Measurements from ENCODE around the gene TGIF1.

DNA sequence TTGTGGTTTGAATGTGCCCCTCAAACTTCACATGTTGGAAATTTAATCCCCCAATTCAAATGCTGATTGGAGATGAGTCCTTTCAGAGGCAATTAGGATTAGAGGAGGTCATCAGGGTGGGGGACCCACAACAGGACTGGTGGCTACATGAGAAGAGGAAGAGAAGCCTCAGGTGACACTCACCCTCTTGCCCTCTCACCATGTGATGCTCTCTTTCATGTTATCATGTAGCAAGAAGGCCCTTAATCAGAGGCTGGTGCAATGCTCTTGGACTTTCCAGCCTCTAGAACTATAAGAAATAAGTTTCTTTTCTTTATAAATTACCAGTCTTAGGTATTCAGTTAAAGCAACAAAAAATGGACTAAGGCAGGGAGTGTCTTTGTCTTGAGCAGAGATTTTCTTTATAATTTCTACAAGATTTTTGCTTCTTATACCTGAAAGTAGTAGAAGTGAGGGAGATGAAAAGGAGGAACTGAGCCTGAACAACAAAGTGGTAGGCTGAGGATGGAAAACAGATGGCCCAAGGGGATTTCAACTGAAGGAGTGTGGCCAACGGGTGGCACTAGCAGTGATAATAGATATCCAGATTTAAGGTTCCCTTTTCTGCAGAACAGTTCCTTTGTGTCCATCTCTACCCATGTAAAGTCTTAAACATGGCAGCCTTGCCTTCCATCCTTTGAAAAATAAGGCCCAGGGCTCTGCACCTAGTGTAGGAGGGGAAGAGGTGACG lies 49.2 kb upstream of the TGIF1 start:
- TF ChIP-seq, protein P1, sequence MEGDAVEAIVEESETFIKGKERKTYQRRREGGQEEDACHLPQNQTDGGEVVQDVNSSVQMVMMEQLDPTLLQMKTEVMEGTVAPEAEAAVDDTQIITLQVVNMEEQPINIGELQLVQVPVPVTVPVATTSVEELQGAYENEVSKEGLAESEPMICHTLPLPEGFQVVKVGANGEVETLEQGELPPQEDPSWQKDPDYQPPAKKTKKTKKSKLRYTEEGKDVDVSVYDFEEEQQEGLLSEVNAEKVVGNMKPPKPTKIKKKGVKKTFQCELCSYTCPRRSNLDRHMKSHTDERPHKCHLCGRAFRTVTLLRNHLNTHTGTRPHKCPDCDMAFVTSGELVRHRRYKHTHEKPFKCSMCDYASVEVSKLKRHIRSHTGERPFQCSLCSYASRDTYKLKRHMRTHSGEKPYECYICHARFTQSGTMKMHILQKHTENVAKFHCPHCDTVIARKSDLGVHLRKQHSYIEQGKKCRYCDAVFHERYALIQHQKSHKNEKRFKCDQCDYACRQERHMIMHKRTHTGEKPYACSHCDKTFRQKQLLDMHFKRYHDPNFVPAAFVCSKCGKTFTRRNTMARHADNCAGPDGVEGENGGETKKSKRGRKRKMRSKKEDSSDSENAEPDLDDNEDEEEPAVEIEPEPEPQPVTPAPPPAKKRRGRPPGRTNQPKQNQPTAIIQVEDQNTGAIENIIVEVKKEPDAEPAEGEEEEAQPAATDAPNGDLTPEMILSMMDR (IDR thresholded peaks at IDR 0.05; ENCODE audit: low read length), result no peak
- TF ChIP-seq EZH2 (IDR thresholded peaks at IDR 0.05; ENCODE audit: borderline replicate concordance, low read length), result no peak

Measured in OCI-LY1 (cell line).